Psoas muscle (tissue), 8 donors: Measurements from ENCODE around the gene SLC22A12. TPM values are rescaled to one million over a fixed set of nuclear protein-coding genes. Genes with fewer than 3 reads are reported as not detected.

Experiments
- ATAC-seq, 4 donors: fragments of 200-7000 bp; cut with Tn5 transposase; one replicate each; pipeline ENCODE4 v1.9.1; 2020; ENCODE audit warnings: moderate library complexity in 3 of 4, mild to moderate bottlenecking in 2 of 4
- DNase-seq, 2 donors: peaks; one replicate each; pipeline ENCODE4 v3.0.0-alpha.2; 2020
- H3K27ac ChIP-seq: fragments of 200-600 bp; one replicate; pipeline ENCODE4 v1.8.0; 2022
- H3K27me3 ChIP-seq, 3 donors: fragments of 200-600 bp in 1 of 3; one replicate each; pipeline versions ENCODE4 v1.6.1 to v1.8.0; 2013 to 2022; ENCODE audit warnings: low read length in 2 of 3, mild to moderate bottlenecking in 2 of 3, moderate library complexity in 1 of 3; ENCODE audit not compliant: insufficient read depth in 3 of 3
- H3K36me3 ChIP-seq, 2 donors: fragments of 200-600 bp in 1 of 2; one replicate each; pipeline versions ENCODE4 v1.6.1 to v1.8.0; 2013 to 2022; ENCODE audit warnings: low read depth in 1 of 2, mild to moderate bottlenecking in 1 of 2, moderate library complexity in 1 of 2; ENCODE audit not compliant: insufficient read depth in 1 of 2
- H3K4me1 ChIP-seq: fragments of 200-600 bp; one replicate; pipeline ENCODE4 v1.8.0; 2022
- H3K4me3 ChIP-seq: fragments of 200-600 bp; one replicate; pipeline ENCODE4 v1.8.0; 2022; ENCODE audit warnings: mild to moderate bottlenecking
- H3K9me3 ChIP-seq: fragments of 200-600 bp; one replicate; pipeline ENCODE4 v1.8.0; 2022
- CTCF ChIP-seq: fragments of 200-600 bp; IDR thresholded peaks from one replicate; pipeline ENCODE4 v1.8.0; 2022; ENCODE audit warnings: antibody characterized with exemption
- WGBS, 3 donors: extraction: QIAGEN DNeasy Blood & Tissue Kit; methylation state at CpG; one replicate each; pipeline versions ENCODE4 v1.1.6 to v1.1.7; 2013; 5-methylcytosine and 5-hydroxymethylcytosine counted together
- intact Hi-C, 2 donors: fragments of 100-400 bp; cut with DNase I; formaldehyde crosslinking; loops; one replicate each; pipeline versions ENCODE4 v1.11.0 to v1.14.2; 2022
- polyA plus RNA-seq, 3 donors: library from polyadenylated mRNA; stranded (reverse); fragments of 200-250 nt; gene quantifications; one replicate each; pipeline ENCODE4 v1.2.3, GENCODE V29; 2013
- total RNA-seq, 4 donors: library from RNA; stranded (reverse); fragmentation: NEBNext Ultra II Directional in 2 of 4; extraction: Animal tissue kit (Norgen Biotek cat#: 25700) in 2 of 4; gene quantifications; one replicate each; pipeline versions ENCODE4 v1.2.1 to v1.2.4, GENCODE V29; 2021 to 2023
- donor health status: healthy with polysubstance abuse.
- donor health status: DM: no; HTN: no; CAD: no; lungs with moderate emphysema.
- donor health status: Bipolar disorder and iron deficiency.
- donor health status: healthy.
- donor health status: DM: yes; HTN: yes; CAD: no.
- donor health status: DM: no; HTN: no; CAD: no.
- donor health status: DM: no; HTN: no; CAD: no.
- donor health status: DM: yes; HTN: yes; CAD: no.

SLC22A12 gene
- total and polyA plus RNA-seq, 7 donors = not detected

GRCh38 chr11:64561984-64562722, 28.9 kb upstream of the SLC22A12 start:
- Histone ChIP-seq H3K27me3 (peaks cover 0 to 3% (median 3%) of the 10 kb centered on the region in 3 donors), H3K9me3 (no peaks in the 10 kb centered on the region), H3K4me1 (no peaks in the 10 kb centered on the region), H3K36me3 (no peaks in the 10 kb centered on the region), H3K4me3 (no peak overlapping the region), H3K27ac (no peak overlapping the region)
- 87 to 90% (median 89%) methylated on average over 25 to 29 of the region's 29 CpGs for WGBS, 3 donors
- TF ChIP-seq CTCF = no peak
- no peak for DNase-seq
- ATAC-seq = no peak
- intact Hi-C loops = no loop called here

- WGBS, 3 donors = 92 to 94% (median 94%) methylated on average over 15 of the region's 15 CpGs
- no peak for TF ChIP-seq CTCF
- ATAC-seq = no peak
Observed at GRCh38 chr11:64562723-64563351, 28.2 kb upstream of the SLC22A12 start.

GRCh38 chr11:64563966-64564365, 27.1 kb upstream of the SLC22A12 start:
- ATAC-seq (no peak), DNase-seq (no peak)
- no peaks in the 10 kb centered on the region for H3K4me1 ChIP-seq
- intact Hi-C loops = no loop called here
- no peak for TF ChIP-seq CTCF
- no peaks in the 10 kb centered on the region for H3K36me3 ChIP-seq
- 87 to 95% (median 92%) methylated on average over 12 of the region's 12 CpGs for WGBS, 3 donors
- H3K9me3 ChIP-seq = no peaks in the 10 kb centered on the region
- H3K27me3 ChIP-seq = peaks cover 0 to 3% (median 3%) of the 10 kb centered on the region in 3 donors
- H3K4me3 ChIP-seq = no peak overlapping the region
- H3K27ac ChIP-seq = no peak overlapping the region

More at GRCh38 chr11:64562723-64563351, 28.2 kb upstream of the SLC22A12 start:
- no peak overlapping the region for H3K27ac ChIP-seq
- peaks cover 0 to 3% (median 3%) of the 10 kb centered on the region in 3 donors for H3K27me3 ChIP-seq
- intact Hi-C loops = no loop called here
- H3K4me1 ChIP-seq = no peaks in the 10 kb centered on the region
- no peaks in the 10 kb centered on the region for H3K36me3 ChIP-seq
- peak in 1 of 2 donors; percentile 16 for DNase-seq
- H3K4me3 ChIP-seq = no peak overlapping the region
- no peaks in the 10 kb centered on the region for H3K9me3 ChIP-seq

GRCh38 chr11:64564419-64564818, 26.6 kb upstream of the SLC22A12 start:
- Histone ChIP-seq H3K9me3 (no peaks in the 10 kb centered on the region), H3K4me1 (no peaks in the 10 kb centered on the region), H3K36me3 (no peaks in the 10 kb centered on the region), H3K4me3 (no peak overlapping the region), H3K27ac (no peak overlapping the region), H3K27me3 (peaks cover 0 to 3% (median 3%) of the 10 kb centered on the region in 3 donors)
- intact Hi-C loops = no loop called here
- DNase-seq (no peak), ATAC-seq (no peak)
- WGBS, 3 donors = 94 to 99% (median 97%) methylated on average over 7 of the region's 7 CpGs
- TF ChIP-seq CTCF = no peak
